PFSK-1 (cell line): ENCODE data around the gene AP1G2.

Source experiments
- FOXP2 ChIP-seq: optimal IDR thresholded peaks from 2 replicates; pipeline ENCODE3; 2011; ENCODE audit warnings: borderline replicate concordance, control low read depth, inconsistent platforms; ENCODE audit not compliant: insufficient read depth; ENCODE audit errors: extremely low read length, extremely low read depth
- POLR2AphosphoS5 ChIP-seq: IDR thresholded peaks from 2 replicates; pipeline ENCODE4 v1.6.1; 2012; ENCODE audit warnings: low read depth, mild to moderate bottlenecking, control low read depth, low read length, moderate library complexity
- SIN3A ChIP-seq: IDR thresholded peaks from 2 replicates; pipeline ENCODE4 v1.6.1; 2012; ENCODE audit warnings: mild to moderate bottlenecking, low read length, moderate library complexity, borderline replicate concordance; ENCODE audit not compliant: insufficient read depth
- TAF1 ChIP-seq: IDR thresholded peaks from 2 replicates; pipeline ENCODE4 v1.6.1; 2012; ENCODE audit warnings: low read length, control low read depth, borderline replicate concordance; ENCODE audit not compliant: insufficient read depth
- TF ChIP-seq, protein P1 (sequence below), 2 experiments: IDR thresholded peaks; 2 replicates each; pipeline versions ENCODE4 v1.6.1 to v1.8.0; 2011 to 2012; ENCODE audit warnings: low read depth in 2 of 2, low read length in 2 of 2, control low read depth in 1 of 2, inconsistent platforms in 1 of 2, mild to moderate bottlenecking in 1 of 2, moderate library complexity in 1 of 2; ENCODE audit not compliant: insufficient read depth in 1 of 2

AP1G2 gene

DNA sequence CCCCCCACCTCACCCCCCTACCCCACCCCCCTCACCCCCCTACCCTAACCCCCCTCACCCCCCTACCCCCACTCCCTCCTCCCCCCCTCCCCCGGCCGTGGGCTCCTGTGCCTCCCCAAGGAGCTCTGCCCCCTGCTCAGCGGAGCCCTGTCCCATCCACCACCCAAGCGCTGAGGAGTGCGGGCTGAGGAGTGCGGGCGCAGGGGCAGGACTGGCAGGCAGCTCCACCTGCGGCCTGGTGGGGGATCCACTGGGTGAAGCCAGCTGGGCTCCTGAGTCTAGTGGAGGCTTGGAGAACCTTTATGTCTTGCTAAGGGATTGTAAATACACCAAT lies 13.3 kb upstream of the AP1G2 start:
- no peak for TF ChIP-seq TAF1
- TF ChIP-seq FOXP2 = no peak
- no peak for TF ChIP-seq POLR2AphosphoS5
- no peak for TF ChIP-seq SIN3A
- TF ChIP-seq, protein P1, sequence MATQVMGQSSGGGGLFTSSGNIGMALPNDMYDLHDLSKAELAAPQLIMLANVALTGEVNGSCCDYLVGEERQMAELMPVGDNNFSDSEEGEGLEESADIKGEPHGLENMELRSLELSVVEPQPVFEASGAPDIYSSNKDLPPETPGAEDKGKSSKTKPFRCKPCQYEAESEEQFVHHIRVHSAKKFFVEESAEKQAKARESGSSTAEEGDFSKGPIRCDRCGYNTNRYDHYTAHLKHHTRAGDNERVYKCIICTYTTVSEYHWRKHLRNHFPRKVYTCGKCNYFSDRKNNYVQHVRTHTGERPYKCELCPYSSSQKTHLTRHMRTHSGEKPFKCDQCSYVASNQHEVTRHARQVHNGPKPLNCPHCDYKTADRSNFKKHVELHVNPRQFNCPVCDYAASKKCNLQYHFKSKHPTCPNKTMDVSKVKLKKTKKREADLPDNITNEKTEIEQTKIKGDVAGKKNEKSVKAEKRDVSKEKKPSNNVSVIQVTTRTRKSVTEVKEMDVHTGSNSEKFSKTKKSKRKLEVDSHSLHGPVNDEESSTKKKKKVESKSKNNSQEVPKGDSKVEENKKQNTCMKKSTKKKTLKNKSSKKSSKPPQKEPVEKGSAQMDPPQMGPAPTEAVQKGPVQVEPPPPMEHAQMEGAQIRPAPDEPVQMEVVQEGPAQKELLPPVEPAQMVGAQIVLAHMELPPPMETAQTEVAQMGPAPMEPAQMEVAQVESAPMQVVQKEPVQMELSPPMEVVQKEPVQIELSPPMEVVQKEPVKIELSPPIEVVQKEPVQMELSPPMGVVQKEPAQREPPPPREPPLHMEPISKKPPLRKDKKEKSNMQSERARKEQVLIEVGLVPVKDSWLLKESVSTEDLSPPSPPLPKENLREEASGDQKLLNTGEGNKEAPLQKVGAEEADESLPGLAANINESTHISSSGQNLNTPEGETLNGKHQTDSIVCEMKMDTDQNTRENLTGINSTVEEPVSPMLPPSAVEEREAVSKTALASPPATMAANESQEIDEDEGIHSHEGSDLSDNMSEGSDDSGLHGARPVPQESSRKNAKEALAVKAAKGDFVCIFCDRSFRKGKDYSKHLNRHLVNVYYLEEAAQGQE (IDR thresholded peaks at IDR 0.05; ENCODE audit: insufficient read depth in 1 of 2, low read depth in 2 of 2, low read length in 2 of 2) = no peak

DNA sequence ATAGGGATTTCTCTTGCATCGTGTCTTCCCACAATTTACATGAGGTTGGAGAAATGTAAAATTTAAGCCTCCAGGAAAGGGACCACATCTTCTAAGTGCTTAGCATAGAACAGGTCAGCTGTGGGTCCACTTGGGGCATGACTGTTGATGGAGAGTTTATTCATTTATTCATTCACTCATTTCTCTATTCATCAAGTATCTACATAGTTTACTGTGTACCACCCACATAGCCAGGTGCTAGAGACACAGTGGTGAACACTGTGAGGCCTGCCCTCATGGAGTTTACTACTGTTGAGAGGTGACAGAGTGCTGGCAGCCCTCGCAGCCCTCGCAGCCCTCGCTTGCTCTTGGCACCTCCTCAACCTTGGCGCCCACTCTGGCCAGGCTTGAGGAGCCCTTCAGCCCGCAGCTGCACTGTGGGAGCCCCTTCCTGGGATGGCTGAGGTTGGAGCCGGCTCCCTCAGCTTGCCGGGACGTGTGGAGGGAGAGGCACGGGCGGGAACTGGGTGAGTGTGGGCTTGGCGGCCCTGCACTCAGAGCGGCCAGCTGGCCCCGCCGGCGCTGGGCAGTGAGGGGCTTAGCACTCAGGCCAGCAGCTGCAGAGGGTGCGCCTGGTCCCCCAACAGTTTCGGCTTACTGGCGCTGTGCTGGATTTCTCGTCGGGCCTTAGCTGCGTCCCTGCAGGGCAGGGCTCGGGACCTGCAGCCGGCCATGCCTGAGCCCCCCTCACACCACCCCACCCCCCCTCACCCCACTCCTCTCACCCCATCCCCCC lies 12.7 kb upstream of the AP1G2 start:
- TF ChIP-seq, protein P1 (IDR thresholded peaks at IDR 0.05; ENCODE audit: insufficient read depth in 1 of 2, low read depth in 2 of 2, low read length in 2 of 2) = no peak
- no peak for TF ChIP-seq SIN3A
- TF ChIP-seq POLR2AphosphoS5 = no peak

DNA sequence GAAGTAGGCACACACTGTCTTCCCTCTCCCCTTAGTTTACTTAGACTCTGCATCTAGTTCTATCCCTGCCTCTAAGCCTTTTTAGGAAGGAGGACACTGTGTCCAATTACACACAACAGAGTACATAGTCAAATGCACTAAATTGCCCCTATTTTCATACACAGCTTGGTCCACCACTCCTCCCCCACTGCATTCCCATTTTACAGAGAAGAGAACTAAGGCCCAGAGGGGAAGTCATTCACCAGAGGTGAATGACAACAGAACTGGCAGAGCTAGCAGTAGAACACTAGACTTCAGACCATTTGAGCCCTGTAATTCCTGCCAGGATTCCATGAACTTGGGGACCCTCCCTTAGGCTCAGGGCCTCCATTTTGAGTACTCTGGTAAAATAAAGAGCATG lies 12.1 kb upstream of the AP1G2 start:
- TF ChIP-seq SIN3A (no peak), POLR2AphosphoS5 (no peak), FOXP2 (no peak)

DNA sequence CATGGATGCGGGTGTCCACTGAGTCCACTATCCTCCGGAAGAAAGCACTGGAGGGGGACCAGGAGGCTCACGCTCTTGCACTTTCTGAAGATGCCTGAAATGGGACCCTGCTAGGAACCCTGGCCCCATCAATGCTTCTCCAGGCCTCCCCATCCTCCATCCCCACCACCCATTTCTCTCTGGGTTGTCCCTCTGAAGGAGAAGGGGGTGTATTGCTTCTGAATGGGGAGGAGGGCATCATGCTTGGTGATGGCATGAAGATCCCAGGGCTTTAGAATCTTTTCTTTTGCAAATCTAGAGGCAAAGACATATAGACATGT lies 11.7 kb upstream of the AP1G2 start:
- TF ChIP-seq FOXP2 = no peak
- TF ChIP-seq, protein P1 (IDR thresholded peaks at IDR 0.05; ENCODE audit: insufficient read depth in 1 of 2, low read depth in 2 of 2, low read length in 2 of 2) = no peak
- TF ChIP-seq SIN3A = no peak
- no peak for TF ChIP-seq POLR2AphosphoS5
- no peak for TF ChIP-seq TAF1

DNA sequence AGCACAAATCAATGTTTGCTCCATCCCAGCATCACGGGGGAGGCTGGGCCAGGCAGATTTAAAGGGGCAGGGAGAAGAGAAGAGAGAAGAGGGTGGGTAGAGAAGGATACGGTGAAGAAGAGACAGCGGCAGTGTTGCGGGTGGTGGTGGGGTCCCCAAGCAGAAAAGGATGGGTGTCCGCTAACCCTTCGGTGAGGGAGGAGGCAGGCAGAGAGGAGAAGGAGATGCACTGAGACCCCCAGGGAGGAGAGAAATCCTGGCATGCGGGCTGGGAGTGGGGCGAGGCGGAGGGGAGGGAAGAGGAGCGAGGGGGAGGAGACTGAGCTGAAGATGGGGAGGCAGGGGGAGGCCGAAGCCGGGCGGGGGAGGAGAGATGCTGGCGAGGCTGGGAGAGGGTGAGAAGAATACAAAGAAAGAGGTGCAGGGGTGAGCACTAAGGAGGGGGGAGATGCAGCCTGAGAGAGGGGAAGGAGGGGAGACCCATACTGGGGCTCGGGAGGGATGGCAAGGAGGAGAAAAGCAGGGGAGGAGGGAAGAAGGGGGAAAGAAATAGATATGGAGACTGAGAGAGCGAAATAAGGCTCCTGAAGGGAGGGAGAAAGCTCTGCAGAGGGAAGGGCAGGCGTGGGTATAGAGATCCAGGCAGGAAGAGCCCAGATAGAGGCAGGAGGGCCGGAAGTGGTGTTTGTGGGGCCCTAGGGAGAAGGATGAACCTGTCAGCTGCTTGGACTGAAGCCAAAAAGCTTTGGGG lies 11.1 kb upstream of the AP1G2 start, which contains the start of gene JPH4:
TSS of gene JPH4 (minus strand) at position 231 of the 751 bp plus-strand sequence. CDS start 1,337 bp downstream, outside the sequence.
- TF ChIP-seq POLR2AphosphoS5 (no peak), FOXP2 (no peak), SIN3A (no peak), TAF1 (no peak)
- TF ChIP-seq, protein P1 (IDR thresholded peaks at IDR 0.05; ENCODE audit: insufficient read depth in 1 of 2, low read depth in 2 of 2, low read length in 2 of 2) = no peak
